Measurements from ENCODE around the gene FAM240A.

- TF ChIP-seq EZH2 (IDR thresholded peaks at IDR 0.05; ENCODE audit: borderline replicate concordance, insufficient read depth, low read depth, low read length, poor library complexity, severe bottlenecking), result no peak
- no peak for TF ChIP-seq CTCF (IDR thresholded peaks at IDR 0.05)
Measured at GRCh38 chr3:46670891-46671427, 58.6 kb downstream of the FAM240A start.

Data from B cell (primary cell).